Panc1 (cell line): ENCODE data around the gene LRP1B. TPM values are rescaled to one million over a fixed set of nuclear protein-coding genes. Genes with fewer than 3 reads are reported as not detected.

Experiments used
- ATAC-seq: fragments of 200-7000 bp; cut with Tn5 transposase; 2 replicates; pipeline ENCODE4 v1.9.1; 2020; ENCODE audit warnings: mild to moderate bottlenecking, moderate library complexity
- BruUV-seq: library from RNA; stranded (reverse); fragments of 400-500 nt; replicated peaks from 2 replicates; lab custom pipeline; 2021; lab: Mats Ljungman, UMichigan
- CTCF ChIA-PET: fragments of 300-600 bp; sonication (Branson Sonifier 250); formaldehyde crosslinking; loops from one replicate; lab custom pipeline; 2022; ENCODE audit warnings: antibody characterized with exemption; lab: Charles Lee
- POLR2A ChIA-PET: fragments of 300-600 bp; sonication (Branson Sonifier 250); formaldehyde crosslinking; loops from one replicate; lab custom pipeline; 2022; ENCODE audit warnings: antibody characterized with exemption; lab: Charles Lee
- DNase-seq: peaks from one replicate; pipeline ENCODE4 v3.0.0-alpha.2; 2010; ENCODE audit warnings: low read depth, low spot score
- H3K27ac ChIP-seq: 2 replicates; pipeline ENCODE4 v1.5.1; 2011; ENCODE audit warnings: mild to moderate bottlenecking, low read length, inconsistent platforms
- H3K27me3 ChIP-seq: fragments of 200-500 bp; sonication (Bioruptor generic); 2 replicates; pipeline ENCODE4 v1.6.0; 2014; ENCODE audit warnings: low read length, inconsistent platforms; ENCODE audit not compliant: control insufficient read depth, insufficient read depth
- H3K36me3 ChIP-seq: fragments of 200-500 bp; sonication (Bioruptor generic); 2 replicates; pipeline ENCODE4 v1.5.1; 2014; ENCODE audit warnings: inconsistent platforms, mild to moderate bottlenecking, low read length, moderate library complexity; ENCODE audit not compliant: control insufficient read depth, insufficient read depth
- H3K4me1 ChIP-seq: 2 replicates; pipeline ENCODE4 v1.5.1; 2011; ENCODE audit warnings: inconsistent platforms, mild to moderate bottlenecking, low read length, moderate library complexity; ENCODE audit not compliant: control insufficient read depth, insufficient read depth
- H3K4me3 ChIP-seq, 2 experiments: 2 replicates each; pipeline ENCODE4 v1.5.1; 2011 to 2012; ENCODE audit warnings: low read depth in 2 of 2, low read length in 2 of 2, mild to moderate bottlenecking in 2 of 2, inconsistent platforms in 1 of 2, moderate library complexity in 1 of 2
- H3K9me3 ChIP-seq: fragments of 200-500 bp; sonication (Bioruptor generic); 2 replicates; pipeline ENCODE4 v1.5.1; 2014; ENCODE audit warnings: low read depth, mild to moderate bottlenecking, inconsistent platforms, low read length, moderate library complexity; ENCODE audit not compliant: control insufficient read depth, insufficient read depth
- CTCF ChIP-seq: fragments of 450-650 bp; IDR thresholded peaks from 2 replicates; pipeline ENCODE4 v1.5.1; 2017; ENCODE audit warnings: mild to moderate bottlenecking
- POLR2AphosphoS5 ChIP-seq: IDR thresholded peaks from 2 replicates; pipeline ENCODE4 v1.6.1; 2012; ENCODE audit warnings: mild to moderate bottlenecking, low read depth, low read length, moderate library complexity
- REST ChIP-seq, 2 experiments: IDR thresholded peaks; 2 replicates each; pipeline ENCODE4 v1.6.1; 2011 to 2012; ENCODE audit warnings: low read depth in 2 of 2, control low read depth in 1 of 2, low read length in 1 of 2, mild to moderate bottlenecking in 1 of 2, moderate library complexity in 1 of 2; ENCODE audit not compliant: insufficient read depth in 1 of 2
- SIN3A ChIP-seq: IDR thresholded peaks from 2 replicates; pipeline ENCODE4 v1.6.1; 2012; ENCODE audit warnings: low read depth, mild to moderate bottlenecking, low read length, moderate library complexity, borderline replicate concordance; ENCODE audit not compliant: insufficient read depth
- TCF7L2 ChIP-seq: IDR thresholded peaks from 2 replicates; pipeline ENCODE4 v1.6.1; 2011; ENCODE audit warnings: mild to moderate bottlenecking, low read depth, low read length, inconsistent platforms
- in situ Hi-C: cut with HindIII; loops from 2 replicates; pipeline ENCODE4 v1.10.0; 2016; ENCODE audit warnings: low sequenced_read_pairs, low pct_unique_long_range_greater_than_20kb
- intact Hi-C: fragments of 100-400 bp; cut with micrococcal nuclease; formaldehyde crosslinking; loops from one replicate; pipeline ENCODE4 v1.10.0; 2022; ENCODE audit not compliant: unreplicated experiment
- total RNA-seq: library from RNA; stranded (reverse); gene quantifications from one replicate; pipeline ENCODE4 v1.2.1, GENCODE V29; 2021; ENCODE audit not compliant: unreplicated experiment

Gene LRP1B
- total RNA-seq, 1 experiment from 2014 or later = 0.54 TPM

DNA sequence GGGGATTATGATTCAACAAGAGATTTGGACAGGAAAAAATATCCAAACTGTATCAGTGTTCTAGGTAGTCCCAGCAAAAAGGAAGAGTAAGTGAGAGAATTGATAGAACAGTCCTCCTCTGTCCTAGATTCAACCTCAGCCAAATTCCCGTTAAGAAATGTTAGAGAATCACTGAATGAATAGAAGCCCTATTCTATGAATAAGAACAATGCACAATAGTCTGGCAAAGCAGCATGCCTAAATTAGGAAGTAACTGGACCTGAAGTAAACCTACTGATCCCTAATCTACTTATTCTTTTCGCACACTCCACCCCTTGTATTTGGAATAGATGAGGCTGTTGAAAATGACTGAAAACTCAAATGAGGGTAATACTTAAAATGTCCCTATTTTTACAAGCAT lies 1665.5 kb downstream of the LRP1B start:
- Histone ChIP-seq H3K4me3 (no peak overlapping the region), H3K27me3 (no peaks in the 10 kb centered on the region), H3K4me1 (no peaks in the 10 kb centered on the region), H3K36me3 (no peaks in the 10 kb centered on the region), H3K27ac (no peak overlapping the region), H3K9me3 (no peaks in the 10 kb centered on the region)
- intact Hi-C loops (no loop called here), in situ Hi-C loops (no loop called here)
- CTCF ChIA-PET = no interaction called here
- TF ChIP-seq REST (IDR thresholded peaks at IDR 0.05; ENCODE audit: insufficient read depth in 1 of 2, low read depth in 2 of 2, low read length in 1 of 2) (no peak), CTCF (no peak), SIN3A (no peak), TCF7L2 (no peak), POLR2AphosphoS5 (no peak)
- no peak for DNase-seq
- ATAC-seq = no peak
- POLR2A ChIA-PET = no interaction called here
- BruUV-seq = no TSS peak

DNA sequence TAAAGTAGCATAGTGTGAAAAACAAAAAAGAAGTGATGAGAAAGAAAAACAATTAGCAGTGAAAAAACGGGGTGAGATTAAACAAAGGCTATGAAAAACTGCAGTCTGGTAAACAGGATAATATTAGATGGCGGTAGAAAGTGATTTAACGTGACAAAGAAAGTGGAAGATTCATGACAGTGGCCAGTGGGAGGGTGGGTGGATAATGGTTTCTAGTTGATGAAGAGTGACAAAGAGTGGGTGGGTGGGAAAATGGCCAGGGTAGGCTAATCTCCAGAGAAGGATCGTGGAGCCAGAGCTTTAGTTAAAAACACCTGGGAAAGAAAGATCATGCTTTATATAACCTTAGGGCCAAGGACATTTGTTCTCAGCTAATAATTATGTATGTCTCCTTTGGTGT lies 1667.8 kb downstream of the LRP1B start:
- Histone ChIP-seq H3K9me3 (no peaks in the 10 kb centered on the region), H3K27me3 (no peaks in the 10 kb centered on the region), H3K4me1 (no peaks in the 10 kb centered on the region), H3K36me3 (no peaks in the 10 kb centered on the region), H3K27ac (no peak overlapping the region), H3K4me3 (no peak overlapping the region)
- in situ Hi-C loops (no loop called here), intact Hi-C loops (no loop called here)
- ChIA-PET CTCF (no interaction called here), POLR2A (no interaction called here)
- DNase-seq (no peak), ATAC-seq (no peak)
- TF ChIP-seq TCF7L2 (no peak), SIN3A (no peak)
- no TSS peak for BruUV-seq

DNA sequence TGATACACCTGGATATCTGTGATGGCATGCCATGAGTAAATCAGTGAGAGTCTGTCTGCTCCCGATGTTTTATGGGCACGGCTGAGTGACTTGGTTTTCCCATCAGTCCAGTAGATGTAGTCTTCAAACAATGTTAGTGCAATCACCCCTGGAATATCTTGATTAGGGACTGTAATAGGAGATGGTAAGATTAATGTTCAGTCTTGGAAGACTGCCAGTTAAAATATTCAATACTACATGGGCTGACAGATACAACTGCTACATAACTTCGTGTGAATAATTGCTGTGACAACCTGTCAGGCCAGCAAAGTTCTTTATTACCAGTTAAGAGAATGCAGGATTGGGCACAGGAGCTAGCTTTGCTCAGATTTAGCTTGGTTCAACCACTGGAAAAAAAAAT lies 1673.3 kb downstream of the LRP1B start:
- no TSS peak for BruUV-seq
- Histone ChIP-seq H3K27ac (no peak overlapping the region), H3K36me3 (no peaks in the 10 kb centered on the region), H3K9me3 (no peaks in the 10 kb centered on the region), H3K4me1 (no peaks in the 10 kb centered on the region), H3K27me3 (no peaks in the 10 kb centered on the region), H3K4me3 (no peak overlapping the region)
- in situ Hi-C loops (no loop called here), intact Hi-C loops (no loop called here)
- POLR2A ChIA-PET = no interaction called here
- DNase-seq = no peak
- no peak for ATAC-seq
- CTCF ChIA-PET = no interaction called here
- TF ChIP-seq POLR2AphosphoS5 (no peak), SIN3A (no peak), REST (IDR thresholded peaks at IDR 0.05; ENCODE audit: insufficient read depth in 1 of 2, low read depth in 2 of 2, low read length in 1 of 2) (no peak), TCF7L2 (no peak), CTCF (no peak)
